Measurements from ENCODE around the gene PTPRN2.

- TF ChIP-seq CTCF (IDR thresholded peaks at IDR 0.05; ENCODE audit: extremely low read depth in 1 of 2, insufficient read depth in 1 of 2, low read depth in 1 of 2, low read length in 2 of 2) = no peak
- no peak for TF ChIP-seq POLR2AphosphoS5 (IDR thresholded peaks at IDR 0.05; ENCODE audit: insufficient read depth, low read depth, low read length)
- TF ChIP-seq EZH2 (IDR thresholded peaks at IDR 0.05; ENCODE audit: borderline replicate concordance, low read depth, low read length, severe bottlenecking) = no peak
- TF ChIP-seq POLR2A (IDR thresholded peaks at IDR 0.05; ENCODE audit: low read depth, low read length) = no peak
Measured at GRCh38 chr7:158080899-158081445, 506.7 kb downstream of the PTPRN2 start.

All from endothelial cell of umbilical vein (primary cell).